Immature natural killer cell (primary cell): ENCODE data around the gene CDH4. TPM values are rescaled to one million over a fixed set of nuclear protein-coding genes. Genes with fewer than 3 reads are reported as not detected.

ENCODE experiments used
- DNase-seq, 3 donors: peaks; one replicate each; pipeline ENCODE4 v3.0.0; 2022; ENCODE audit warnings: mixed read lengths in 1 of 3
- H3K27ac Mint-ChIP-seq, 6 donors: one replicate each; pipeline ENCODE4 v1.8.0; 2020; ENCODE audit warnings: mixed read lengths in 6 of 6, mild to moderate bottlenecking in 5 of 6, inconsistent platforms in 4 of 6, moderate library complexity in 3 of 6
- H3K27me3 Mint-ChIP-seq, 3 donors: one replicate each; pipeline ENCODE4 v1.8.0; 2020 to 2021; ENCODE audit warnings: low read depth in 3 of 3, mild to moderate bottlenecking in 3 of 3, mixed read lengths in 3 of 3, moderate library complexity in 3 of 3, inconsistent platforms in 1 of 3
- H3K36me3 Mint-ChIP-seq, 3 donors: one replicate each; pipeline ENCODE4 v1.8.0; 2020; ENCODE audit warnings: mixed read lengths in 3 of 3, inconsistent platforms in 2 of 3, mild to moderate bottlenecking in 2 of 3
- H3K4me1 Mint-ChIP-seq, 2 donors: one replicate each; pipeline ENCODE4 v1.8.0; 2020; ENCODE audit warnings: inconsistent platforms in 2 of 2, mild to moderate bottlenecking in 2 of 2, mixed read lengths in 2 of 2, moderate library complexity in 1 of 2
- H3K4me3 Mint-ChIP-seq, 5 donors: one replicate each; pipeline ENCODE4 v1.8.0; 2020; ENCODE audit warnings: mild to moderate bottlenecking in 5 of 5, mixed read lengths in 5 of 5, inconsistent platforms in 3 of 5, moderate library complexity in 3 of 5
- H3K9me3 Mint-ChIP-seq, 6 donors: one replicate each; pipeline ENCODE4 v1.8.0; 2020; ENCODE audit warnings: mild to moderate bottlenecking in 6 of 6, mixed read lengths in 6 of 6, inconsistent platforms in 4 of 6, moderate library complexity in 3 of 6
- polyA plus RNA-seq, 3 donors: library from polyadenylated mRNA; unstranded; fragments of 300-500 nt; fragmentation: Illumina TruSeq; gene quantifications; one replicate each; pipeline ENCODE4 v1.2.3, GENCODE V29; 2021

CDH4 gene
- polyA plus RNA-seq, 3 donors from 2014 or later, result not detected

DNA sequence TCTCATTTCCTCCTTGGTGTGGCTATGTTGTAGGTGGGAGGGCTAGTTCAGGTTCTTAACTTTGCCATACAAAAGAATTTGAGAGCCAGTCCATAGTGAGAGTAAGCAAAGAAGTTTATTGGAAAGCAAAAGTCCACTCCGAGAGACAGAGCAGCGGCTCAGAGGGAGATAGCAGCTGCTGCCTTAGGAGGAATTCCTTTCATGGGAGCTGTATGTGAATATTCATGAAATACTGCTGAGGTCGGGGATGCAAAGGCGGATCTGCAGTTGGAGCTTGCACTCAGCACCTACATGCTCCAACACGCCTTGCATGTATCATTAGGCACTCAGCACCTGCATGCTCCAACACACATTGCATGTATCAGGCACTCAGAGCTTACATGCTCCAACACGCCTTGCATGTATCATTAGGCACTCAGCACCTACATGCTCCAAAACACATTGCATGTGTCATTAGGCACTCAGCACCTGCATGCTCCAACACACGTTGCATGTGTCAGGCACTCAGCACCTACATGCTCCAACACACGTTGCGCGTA, 54.9 kb downstream of the CDH4 start:
- no peak overlapping the region for H3K4me3 Mint-ChIP-seq
- peaks cover 0 to 2% (median 0%) of the 10 kb centered on the region in 6 donors for H3K9me3 Mint-ChIP-seq
- H3K36me3 Mint-ChIP-seq, result no peaks in the 10 kb centered on the region
- H3K4me1 Mint-ChIP-seq, result no peaks in the 10 kb centered on the region
- H3K27me3 Mint-ChIP-seq, result peaks cover 2 to 4% (median 2%) of the 10 kb centered on the region in 3 donors
- H3K27ac Mint-ChIP-seq, result no peak overlapping the region
- DNase-seq, result no peak

DNA sequence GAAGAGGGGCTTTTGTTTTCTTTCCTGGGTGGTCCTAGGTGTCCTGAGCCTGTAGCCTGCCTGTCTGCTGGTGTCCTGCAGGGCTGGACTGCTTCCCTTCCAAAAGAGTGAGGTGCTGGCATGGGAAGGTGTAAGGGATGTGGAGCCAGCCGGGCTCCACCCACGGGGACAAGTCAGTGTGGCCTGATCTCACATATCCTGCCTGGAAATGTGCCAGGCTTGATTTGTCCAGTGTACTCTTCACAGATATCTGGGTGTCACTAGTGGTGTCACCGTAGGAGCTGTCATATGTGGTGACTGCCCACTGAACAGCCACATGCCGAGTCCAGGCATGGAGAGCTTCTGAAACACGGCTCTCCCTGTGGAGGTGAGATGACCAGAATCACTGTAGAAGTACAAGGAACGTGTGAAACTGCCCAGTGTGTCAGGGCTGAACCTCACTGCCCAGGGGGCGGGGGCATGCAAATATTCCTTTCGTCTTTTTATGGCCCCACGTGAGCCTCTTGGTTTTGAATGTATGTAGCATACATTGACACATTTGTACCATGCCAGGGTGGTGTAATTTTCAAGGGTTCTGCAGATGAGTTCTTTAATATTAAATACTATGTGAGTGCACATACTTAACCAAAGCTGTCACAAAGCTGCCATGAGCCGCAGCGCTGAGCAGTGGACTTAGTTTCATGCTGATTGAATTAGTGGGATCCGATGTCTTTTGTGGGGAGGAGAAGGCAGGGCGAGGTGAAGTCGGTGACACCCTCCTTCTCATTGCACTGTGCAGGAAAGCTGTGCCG, 55.8 kb downstream of the CDH4 start:
- DNase-seq, result no peak
- H3K36me3 Mint-ChIP-seq, result no peaks in the 10 kb centered on the region
- H3K4me3 Mint-ChIP-seq, result no peak overlapping the region
- peaks cover 0 to 2% (median 0%) of the 10 kb centered on the region in 6 donors for H3K9me3 Mint-ChIP-seq
- no peak overlapping the region for H3K27ac Mint-ChIP-seq
- H3K27me3 Mint-ChIP-seq, result peaks cover 0 to 5% (median under 1%) of the 10 kb centered on the region in 3 donors
- H3K4me1 Mint-ChIP-seq, result no peaks in the 10 kb centered on the region

DNA sequence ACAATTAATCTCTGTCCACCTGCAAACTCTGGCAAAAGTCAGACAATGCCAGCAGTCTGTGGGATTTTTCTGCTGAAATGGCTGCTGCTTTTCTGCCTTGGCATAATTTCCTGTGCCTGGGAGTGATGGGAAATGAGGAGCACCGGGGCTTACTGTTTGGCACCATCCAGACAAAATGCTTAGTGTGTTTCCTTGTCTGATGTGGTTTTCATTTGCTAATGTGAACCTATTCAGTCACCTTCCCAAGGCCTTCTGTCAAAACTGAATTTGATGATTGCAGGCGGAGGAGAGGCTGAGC, 56.4 kb downstream of the CDH4 start:
- peaks cover 0 to 2% (median 0%) of the 10 kb centered on the region in 6 donors for H3K9me3 Mint-ChIP-seq
- no peaks in the 10 kb centered on the region for H3K4me1 Mint-ChIP-seq
- no peak overlapping the region for H3K4me3 Mint-ChIP-seq
- H3K27ac Mint-ChIP-seq, result no peak overlapping the region
- H3K36me3 Mint-ChIP-seq, result no peaks in the 10 kb centered on the region
- no peak for DNase-seq
- H3K27me3 Mint-ChIP-seq, result peaks cover 0 to 3% (median 2%) of the 10 kb centered on the region in 3 donors

DNA sequence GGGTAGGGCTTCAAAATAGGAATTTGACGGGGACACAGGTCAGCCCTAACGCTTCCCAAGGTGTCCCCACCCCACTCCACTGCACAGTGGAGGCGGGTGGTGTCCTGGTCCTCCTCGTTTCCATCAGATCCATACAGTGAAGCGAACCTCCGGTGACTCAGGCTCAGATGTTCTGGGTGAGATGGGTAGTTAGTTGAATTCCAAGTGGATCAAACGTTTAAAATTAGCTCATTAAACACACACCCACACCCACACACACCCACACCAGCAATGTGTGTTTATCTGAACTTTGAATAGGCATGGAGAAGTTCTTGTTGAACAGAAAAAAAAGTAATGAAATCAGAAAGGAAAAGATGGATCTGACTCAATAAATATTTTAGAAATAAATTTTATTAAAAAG, 58.9 kb downstream of the CDH4 start:
- no peak for DNase-seq
- no peak overlapping the region for H3K4me3 Mint-ChIP-seq
- H3K27me3 Mint-ChIP-seq, result peaks cover 0 to 4% (median 3%) of the 10 kb centered on the region in 3 donors
- H3K4me1 Mint-ChIP-seq, result no peaks in the 10 kb centered on the region
- no peaks in the 10 kb centered on the region for H3K36me3 Mint-ChIP-seq
- no peak overlapping the region for H3K27ac Mint-ChIP-seq
- H3K9me3 Mint-ChIP-seq, result peaks cover 0 to 3% (median 0%) of the 10 kb centered on the region in 6 donors

DNA sequence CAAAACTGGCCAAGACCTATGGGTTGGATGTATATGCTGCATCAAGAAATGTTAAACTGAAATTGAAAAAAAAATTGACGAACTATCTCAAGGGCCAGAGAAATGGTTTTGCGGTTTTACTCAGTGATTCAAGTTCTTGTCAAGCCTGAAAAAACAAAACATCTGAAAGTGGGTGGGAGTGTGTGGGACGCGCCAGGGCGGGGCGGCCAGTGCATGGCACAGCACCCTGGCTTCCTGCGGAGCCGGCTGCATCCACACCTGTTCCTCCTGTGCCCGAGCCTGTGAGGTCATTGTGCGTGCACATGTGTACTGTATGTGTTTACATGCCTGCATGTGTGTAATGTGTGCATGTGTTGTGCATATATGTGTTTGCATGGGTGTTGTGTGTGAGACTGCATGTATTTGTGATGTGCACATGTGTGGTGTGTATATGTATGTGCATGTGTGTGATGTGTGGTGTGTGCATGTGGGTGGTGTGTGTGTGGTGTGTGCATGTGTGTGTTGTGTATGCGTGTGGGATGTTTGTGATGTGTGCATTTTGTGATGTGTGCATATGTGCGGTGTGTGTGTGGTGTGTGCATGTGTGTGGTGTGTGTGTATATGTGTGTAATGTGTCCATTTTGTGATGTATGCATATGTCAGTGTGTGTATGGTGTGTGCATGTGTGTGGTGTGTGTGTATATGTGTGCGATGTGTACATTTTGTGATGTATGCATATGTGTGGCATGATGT, 59.8 kb downstream of the CDH4 start:
- peaks cover 0 to 3% (median 0%) of the 10 kb centered on the region in 6 donors for H3K9me3 Mint-ChIP-seq
- no peak overlapping the region for H3K27ac Mint-ChIP-seq
- no peak for DNase-seq
- no peak overlapping the region for H3K4me3 Mint-ChIP-seq
- H3K4me1 Mint-ChIP-seq, result no peaks in the 10 kb centered on the region
- no peaks in the 10 kb centered on the region for H3K36me3 Mint-ChIP-seq
- H3K27me3 Mint-ChIP-seq, result peaks cover 0 to 4% (median 3%) of the 10 kb centered on the region in 3 donors

DNA sequence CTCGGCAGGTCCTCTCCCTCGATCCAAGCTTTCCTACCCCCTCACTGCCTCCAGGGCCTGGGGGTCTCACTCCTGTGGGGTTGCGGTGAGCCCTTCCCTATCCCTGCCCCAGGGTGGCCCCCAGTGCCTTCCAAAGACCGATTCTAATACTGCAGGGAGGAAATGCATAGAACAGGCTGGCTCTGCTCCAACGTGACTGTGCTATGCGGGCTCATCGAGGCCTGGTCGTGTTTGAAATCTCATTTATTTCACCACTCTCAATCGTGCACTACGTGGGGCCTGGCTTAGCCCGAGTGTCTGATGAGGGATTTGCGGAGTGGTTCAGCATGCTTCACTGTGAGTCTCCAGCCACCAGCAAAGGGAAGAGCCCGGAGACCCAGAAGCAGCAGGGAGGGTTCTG, 60.9 kb downstream of the CDH4 start:
- no peak overlapping the region for H3K27ac Mint-ChIP-seq

DNA sequence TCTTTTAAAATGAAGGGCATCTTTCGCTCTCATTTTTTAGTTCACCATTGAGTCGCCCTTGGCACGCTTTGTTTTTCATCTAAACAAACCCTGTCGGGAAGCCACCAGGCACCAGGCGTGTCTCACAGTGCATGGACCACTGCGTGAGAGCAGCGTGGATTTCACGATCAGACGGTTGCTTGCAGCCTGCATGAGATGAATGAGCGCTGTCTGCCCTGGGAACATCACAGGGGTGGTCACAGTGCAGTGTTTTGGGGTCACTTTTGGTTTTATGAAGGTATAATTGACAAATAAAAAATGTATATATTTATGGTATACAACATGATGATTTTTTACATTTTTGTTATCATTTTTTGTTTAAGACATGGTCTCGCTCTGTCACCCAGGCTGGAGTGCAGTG, 61.3 kb downstream of the CDH4 start:
- Mint-ChIP-seq H3K4me1 (no peaks in the 10 kb centered on the region), H3K9me3 (peaks cover 0 to 3% (median 0%) of the 10 kb centered on the region in 6 donors), H3K27me3 (peaks cover 0 to 4% (median 3%) of the 10 kb centered on the region in 3 donors), H3K36me3 (no peaks in the 10 kb centered on the region), H3K27ac (no peak overlapping the region), H3K4me3 (no peak overlapping the region)
- DNase-seq, result no peak

More for the DNA sequence above, 60.9 kb downstream of the CDH4 start:
- H3K4me1 Mint-ChIP-seq, result no peaks in the 10 kb centered on the region
- H3K9me3 Mint-ChIP-seq, result peaks cover 0 to 3% (median 0%) of the 10 kb centered on the region in 6 donors
- DNase-seq, result no peak
- H3K27me3 Mint-ChIP-seq, result peaks cover 0 to 4% (median 3%) of the 10 kb centered on the region in 3 donors
- no peak overlapping the region for H3K4me3 Mint-ChIP-seq
- H3K36me3 Mint-ChIP-seq, result no peaks in the 10 kb centered on the region

DNA sequence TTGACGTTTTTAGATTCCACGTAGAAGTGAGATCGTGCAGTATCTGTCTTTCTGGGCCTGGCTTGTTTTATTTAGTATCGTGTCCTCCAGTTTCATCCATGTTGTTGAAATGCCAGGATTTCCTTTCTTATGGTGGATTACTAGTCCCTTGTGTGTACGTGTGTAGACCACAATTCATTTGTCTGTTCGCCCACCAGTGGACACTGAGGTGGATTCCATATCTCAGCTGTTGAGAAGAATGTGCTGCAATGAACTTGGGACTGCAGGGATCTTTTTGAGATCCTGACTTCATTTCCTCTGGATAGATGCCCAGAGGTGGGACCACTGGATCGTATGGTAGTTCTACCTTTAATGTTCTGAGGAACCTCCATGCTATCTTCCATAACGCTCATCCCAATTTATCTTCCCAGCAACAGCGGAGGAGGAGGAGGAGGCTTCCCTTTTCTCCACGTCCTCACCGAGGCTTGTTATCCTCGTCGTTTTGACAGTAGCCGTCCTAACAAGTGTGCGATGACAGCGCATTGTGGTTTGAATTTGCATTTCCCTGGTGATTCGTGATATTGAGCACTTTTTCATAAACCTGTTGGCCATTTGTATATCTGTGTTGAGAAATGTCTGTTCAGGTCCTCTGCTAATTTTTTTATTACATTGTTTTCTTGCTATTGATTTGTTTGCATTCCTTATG, 62.4 kb downstream of the CDH4 start:
- H3K9me3 Mint-ChIP-seq, result peaks cover 0 to 3% (median 0%) of the 10 kb centered on the region in 6 donors
- H3K4me3 Mint-ChIP-seq, result no peak overlapping the region
- no peaks in the 10 kb centered on the region for H3K4me1 Mint-ChIP-seq
- H3K27ac Mint-ChIP-seq, result no peak overlapping the region
- H3K27me3 Mint-ChIP-seq, result peaks cover 0 to 4% (median 3%) of the 10 kb centered on the region in 3 donors
- no peak for DNase-seq
- no peaks in the 10 kb centered on the region for H3K36me3 Mint-ChIP-seq

DNA sequence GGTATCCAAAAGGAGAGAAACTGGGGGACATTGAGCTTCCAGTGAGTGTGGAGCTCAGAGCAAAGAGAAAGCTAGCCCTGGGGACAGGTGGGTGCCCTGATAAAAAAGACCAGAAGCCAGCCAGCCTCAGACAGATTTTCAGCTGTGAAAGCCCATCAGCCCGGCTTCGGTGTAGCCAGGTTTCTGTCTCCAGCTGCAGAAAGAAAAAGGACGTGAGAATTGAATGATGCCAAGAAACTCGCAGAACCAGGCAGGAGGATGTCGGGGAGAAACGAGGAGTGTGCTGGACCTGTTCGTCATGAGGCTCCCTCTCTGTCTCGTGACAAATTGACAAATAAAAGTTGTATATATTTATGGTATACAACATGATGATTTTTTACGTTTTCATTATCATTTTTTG, 63.3 kb downstream of the CDH4 start:
- peaks cover 0 to 4% (median 3%) of the 10 kb centered on the region in 3 donors for H3K27me3 Mint-ChIP-seq
- no peaks in the 10 kb centered on the region for H3K36me3 Mint-ChIP-seq
- peaks cover 0 to 3% (median 0%) of the 10 kb centered on the region in 6 donors for H3K9me3 Mint-ChIP-seq
- no peak for DNase-seq
- no peak overlapping the region for H3K4me3 Mint-ChIP-seq
- no peaks in the 10 kb centered on the region for H3K4me1 Mint-ChIP-seq
- no peak overlapping the region for H3K27ac Mint-ChIP-seq

DNA sequence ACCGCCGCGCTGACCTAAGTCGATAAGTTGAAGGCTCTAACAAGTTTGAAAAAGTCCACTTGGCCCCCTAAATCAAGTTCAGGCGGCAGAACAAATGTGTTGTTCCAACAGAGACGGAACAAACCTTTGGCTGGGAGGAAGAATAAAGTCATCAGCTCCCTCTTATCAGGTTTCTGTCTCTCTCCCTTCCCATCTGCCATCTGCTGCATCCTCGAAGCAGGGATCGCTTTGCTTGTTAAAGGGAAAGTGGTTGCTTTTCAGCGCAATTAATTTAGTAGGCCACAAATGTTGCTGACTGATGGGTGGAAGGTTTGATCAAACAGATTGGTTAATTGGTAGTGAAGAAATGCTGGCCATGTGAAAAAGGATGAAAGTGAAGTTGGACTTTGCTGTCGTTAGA, 64.3 kb downstream of the CDH4 start:
- H3K27ac Mint-ChIP-seq, result no peak overlapping the region
- no peak overlapping the region for H3K4me3 Mint-ChIP-seq
- peaks cover 0 to 3% (median 0%) of the 10 kb centered on the region in 6 donors for H3K9me3 Mint-ChIP-seq
- no peaks in the 10 kb centered on the region for H3K36me3 Mint-ChIP-seq
- H3K4me1 Mint-ChIP-seq, result no peaks in the 10 kb centered on the region
- peaks cover 0 to 6% (median 4%) of the 10 kb centered on the region in 3 donors for H3K27me3 Mint-ChIP-seq
- DNase-seq, result no peak

DNA sequence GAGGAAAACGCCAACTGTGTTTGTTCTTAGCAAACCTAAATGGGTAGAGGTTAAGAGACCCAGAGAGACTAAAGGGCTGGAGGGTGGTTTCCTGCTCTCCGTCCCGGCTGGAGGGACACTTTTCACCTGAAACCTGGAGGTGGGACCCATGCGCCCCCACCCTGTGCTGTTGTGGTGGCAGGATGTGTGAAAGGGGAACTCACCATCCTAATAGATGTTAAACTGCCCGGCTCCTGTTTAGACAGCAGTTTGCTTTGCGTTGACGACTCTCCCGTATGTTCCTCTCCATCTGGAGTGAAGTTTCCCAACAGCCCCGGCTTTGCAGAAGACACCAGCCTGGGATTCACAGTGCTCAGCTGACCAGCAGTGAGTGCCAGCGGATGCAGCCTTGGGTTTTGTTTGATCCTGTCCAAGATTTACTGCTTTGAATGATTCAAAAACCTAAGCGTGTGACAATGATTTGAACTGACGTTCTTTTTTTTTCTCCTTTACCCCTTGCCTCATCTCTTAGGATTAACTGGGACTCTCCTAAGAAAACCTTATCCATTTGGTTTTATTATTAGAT, 66.0 kb downstream of the CDH4 start:
- H3K4me3 Mint-ChIP-seq, result no peak overlapping the region
- DNase-seq, result no peak
- H3K27me3 Mint-ChIP-seq, result peaks cover 0 to 4% (median 2%) of the 10 kb centered on the region in 3 donors
- H3K27ac Mint-ChIP-seq, result no peak overlapping the region
- H3K9me3 Mint-ChIP-seq, result peaks cover 0 to 1% (median 0%) of the 10 kb centered on the region in 6 donors
- H3K4me1 Mint-ChIP-seq, result no peaks in the 10 kb centered on the region
- H3K36me3 Mint-ChIP-seq, result no peaks in the 10 kb centered on the region

DNA sequence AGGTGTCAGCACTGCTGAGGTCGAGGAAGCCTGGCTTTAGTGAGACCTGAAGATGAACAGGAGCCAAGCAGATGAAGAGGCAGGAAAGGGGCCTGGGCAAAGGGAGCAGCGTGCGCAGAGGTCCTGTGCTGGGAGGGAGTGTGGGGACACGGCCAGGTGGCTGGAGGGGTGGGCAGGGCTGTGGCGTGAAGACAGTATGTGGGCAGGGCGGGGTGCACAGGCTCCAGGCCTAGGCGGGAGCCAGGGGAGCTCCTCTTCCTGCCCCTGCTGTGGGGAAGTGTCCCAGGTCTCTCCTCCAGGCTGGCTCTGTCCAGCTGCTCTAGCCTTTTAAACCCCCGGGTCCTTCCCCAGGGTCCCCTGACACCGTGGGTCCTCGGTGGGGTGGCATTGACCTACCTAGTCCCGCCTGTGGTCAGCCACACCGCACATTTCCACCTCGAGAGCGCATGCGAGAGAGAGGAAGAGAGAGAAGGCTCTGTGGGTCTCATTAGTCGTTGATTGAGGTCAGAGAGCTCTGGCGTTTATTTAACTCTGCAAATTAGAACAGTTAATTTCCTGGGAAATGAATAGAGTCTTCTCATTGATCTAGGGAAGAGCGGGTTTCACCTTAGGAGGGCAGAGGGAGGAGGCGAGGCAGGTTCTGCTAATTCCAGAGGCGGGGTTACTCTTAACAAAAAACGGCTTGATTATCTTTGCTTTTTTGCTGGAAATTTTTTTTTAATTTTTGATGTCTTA, 68.8 kb downstream of the CDH4 start:
- Mint-ChIP-seq H3K27me3 (peaks cover 0 to 2% (median 0%) of the 10 kb centered on the region in 3 donors), H3K9me3 (no peaks in the 10 kb centered on the region), H3K4me3 (no peak overlapping the region), H3K27ac (no peak overlapping the region), H3K36me3 (no peaks in the 10 kb centered on the region), H3K4me1 (no peaks in the 10 kb centered on the region)
- no peak for DNase-seq

DNA sequence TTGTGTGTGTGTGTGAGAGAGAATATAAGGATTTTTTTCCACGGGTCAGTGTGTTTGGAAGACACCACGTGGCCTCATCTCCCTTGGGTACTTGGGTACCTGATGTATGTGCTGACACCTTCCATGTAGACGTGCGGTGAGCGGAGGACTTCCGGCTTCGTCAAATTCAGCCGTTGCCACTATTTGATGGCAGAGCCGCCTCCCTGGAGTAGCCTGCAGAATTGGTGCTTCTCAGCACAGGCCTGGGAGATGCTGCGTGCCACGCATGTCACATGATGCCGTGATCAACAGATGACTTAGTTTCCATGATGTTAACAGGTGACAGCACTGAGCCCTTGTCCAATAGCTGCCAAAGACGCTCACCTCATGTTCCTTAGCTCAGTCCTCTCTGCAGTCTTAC, 69.4 kb downstream of the CDH4 start:
- H3K4me1 Mint-ChIP-seq, result no peaks in the 10 kb centered on the region
- no peak for DNase-seq
- no peak overlapping the region for H3K27ac Mint-ChIP-seq
- H3K4me3 Mint-ChIP-seq, result no peak overlapping the region
- H3K36me3 Mint-ChIP-seq, result no peaks in the 10 kb centered on the region
- H3K9me3 Mint-ChIP-seq, result no peaks in the 10 kb centered on the region
- peaks cover 0 to 2% (median 0%) of the 10 kb centered on the region in 3 donors for H3K27me3 Mint-ChIP-seq
